Upper lobe of right lung (tissue), 1 donor: ENCODE data around the gene ASIC3. TPM values are rescaled to one million over a fixed set of nuclear protein-coding genes. Genes with fewer than 3 reads are reported as not detected.

Experiments
- ATAC-seq: fragments of 200-7000 bp; cut with Tn5 transposase; one replicate; pipeline ENCODE4 v1.9.1; 2020; ENCODE audit warnings: mild to moderate bottlenecking, moderate library complexity
- DNase-seq: peaks from one replicate; pipeline ENCODE4 v3.0.0-alpha.2; 2020
- H3K27ac ChIP-seq: fragments of 200-600 bp; one replicate; pipeline ENCODE4 v1.8.0; 2022
- H3K27me3 ChIP-seq: fragments of 200-600 bp; one replicate; pipeline ENCODE4 v1.8.0; 2022; ENCODE audit warnings: mild to moderate bottlenecking
- H3K36me3 ChIP-seq: fragments of 200-600 bp; one replicate; pipeline ENCODE4 v1.8.0; 2022
- H3K4me1 ChIP-seq: fragments of 200-600 bp; one replicate; pipeline ENCODE4 v1.8.0; 2022
- H3K4me3 ChIP-seq: fragments of 200-600 bp; one replicate; pipeline ENCODE4 v1.8.0; 2022; ENCODE audit warnings: mild to moderate bottlenecking
- H3K9me3 ChIP-seq: fragments of 200-600 bp; one replicate; pipeline ENCODE4 v1.8.0; 2022
- intact Hi-C: fragments of 100-400 bp; cut with DNase I; formaldehyde crosslinking; loops from one replicate; pipeline ENCODE4 v1.11.0; 2022
- total RNA-seq: library from RNA; stranded (reverse); fragmentation: NEBNext Ultra II Directional; extraction: Animal tissue kit (Norgen Biotek cat#: 25700); gene quantifications from one replicate; pipeline ENCODE4 v1.2.1, GENCODE V29; 2021
- TF ChIP-seq, protein P1 (sequence below): fragments of 200-600 bp; IDR thresholded peaks from one replicate; pipeline ENCODE4 v1.8.0; 2022; ENCODE audit warnings: antibody characterized with exemption
- donor health status: DM: no; HTN: yes; CAD: no; lungs with severe emphysema.

ASIC3 gene
- total RNA-seq, 1 donor from 2014 or later, result 2.6 TPM

DNA sequence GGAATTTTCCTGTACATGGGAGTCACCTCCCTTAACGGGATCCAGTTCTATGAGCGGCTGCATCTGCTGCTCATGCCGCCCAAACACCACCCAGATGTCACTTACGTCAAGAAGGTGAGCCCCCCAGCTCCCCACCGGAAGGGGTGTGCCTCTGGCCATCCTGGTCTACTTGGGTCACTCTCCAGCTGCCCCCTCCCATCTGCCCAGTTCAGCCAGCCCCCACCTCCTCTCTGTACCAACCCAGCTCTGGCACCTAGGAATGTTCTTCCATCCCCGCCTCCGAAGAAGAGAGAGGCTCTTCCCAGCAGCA is 27.3 kb downstream of the ASIC3 start:
- H3K27me3 ChIP-seq, result no peaks in the 10 kb centered on the region
- TF ChIP-seq, protein P1, sequence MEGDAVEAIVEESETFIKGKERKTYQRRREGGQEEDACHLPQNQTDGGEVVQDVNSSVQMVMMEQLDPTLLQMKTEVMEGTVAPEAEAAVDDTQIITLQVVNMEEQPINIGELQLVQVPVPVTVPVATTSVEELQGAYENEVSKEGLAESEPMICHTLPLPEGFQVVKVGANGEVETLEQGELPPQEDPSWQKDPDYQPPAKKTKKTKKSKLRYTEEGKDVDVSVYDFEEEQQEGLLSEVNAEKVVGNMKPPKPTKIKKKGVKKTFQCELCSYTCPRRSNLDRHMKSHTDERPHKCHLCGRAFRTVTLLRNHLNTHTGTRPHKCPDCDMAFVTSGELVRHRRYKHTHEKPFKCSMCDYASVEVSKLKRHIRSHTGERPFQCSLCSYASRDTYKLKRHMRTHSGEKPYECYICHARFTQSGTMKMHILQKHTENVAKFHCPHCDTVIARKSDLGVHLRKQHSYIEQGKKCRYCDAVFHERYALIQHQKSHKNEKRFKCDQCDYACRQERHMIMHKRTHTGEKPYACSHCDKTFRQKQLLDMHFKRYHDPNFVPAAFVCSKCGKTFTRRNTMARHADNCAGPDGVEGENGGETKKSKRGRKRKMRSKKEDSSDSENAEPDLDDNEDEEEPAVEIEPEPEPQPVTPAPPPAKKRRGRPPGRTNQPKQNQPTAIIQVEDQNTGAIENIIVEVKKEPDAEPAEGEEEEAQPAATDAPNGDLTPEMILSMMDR, result no peak
- DNase-seq, result peak; percentile 51
- no peak for ATAC-seq
- H3K27ac ChIP-seq, result no peak overlapping the region
- H3K9me3 ChIP-seq, result no peaks in the 10 kb centered on the region
- intact Hi-C loops, result no loop called here
- H3K36me3 ChIP-seq, result peaks cover 59% of the 10 kb centered on the region
- H3K4me3 ChIP-seq, result no peak overlapping the region
- H3K4me1 ChIP-seq, result peaks cover 15% of the 10 kb centered on the region

DNA sequence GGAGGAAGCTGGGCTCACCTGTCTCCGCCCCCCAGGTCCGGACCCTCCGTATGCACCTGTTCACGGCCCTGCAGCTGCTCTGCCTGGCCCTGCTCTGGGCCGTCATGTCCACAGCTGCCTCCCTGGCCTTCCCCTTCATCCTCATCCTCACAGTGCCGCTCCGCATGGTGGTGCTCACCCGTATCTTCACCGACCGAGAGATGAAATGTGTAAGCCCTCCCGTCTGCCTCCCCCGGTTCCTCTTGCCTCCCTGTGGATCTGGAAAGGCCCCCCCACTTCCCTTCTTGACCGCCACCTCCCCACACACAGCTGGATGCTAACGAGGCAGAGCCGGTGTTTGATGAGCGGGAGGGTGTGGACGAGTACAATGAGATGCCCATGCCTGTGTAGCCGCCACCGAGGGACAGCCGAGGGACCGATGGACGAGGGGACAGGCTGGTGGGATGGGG is 27.7 kb downstream of the ASIC3 start:
- Histone ChIP-seq H3K27ac (no peak overlapping the region), H3K27me3 (no peaks in the 10 kb centered on the region), H3K4me3 (no peak overlapping the region), H3K36me3 (peaks cover 55% of the 10 kb centered on the region), H3K9me3 (no peaks in the 10 kb centered on the region), H3K4me1 (peaks cover 17% of the 10 kb centered on the region)
- DNase-seq (peak; percentile 46), ATAC-seq (no peak)
- intact Hi-C loops, result no loop called here
- TF ChIP-seq, protein P1, result no peak

DNA sequence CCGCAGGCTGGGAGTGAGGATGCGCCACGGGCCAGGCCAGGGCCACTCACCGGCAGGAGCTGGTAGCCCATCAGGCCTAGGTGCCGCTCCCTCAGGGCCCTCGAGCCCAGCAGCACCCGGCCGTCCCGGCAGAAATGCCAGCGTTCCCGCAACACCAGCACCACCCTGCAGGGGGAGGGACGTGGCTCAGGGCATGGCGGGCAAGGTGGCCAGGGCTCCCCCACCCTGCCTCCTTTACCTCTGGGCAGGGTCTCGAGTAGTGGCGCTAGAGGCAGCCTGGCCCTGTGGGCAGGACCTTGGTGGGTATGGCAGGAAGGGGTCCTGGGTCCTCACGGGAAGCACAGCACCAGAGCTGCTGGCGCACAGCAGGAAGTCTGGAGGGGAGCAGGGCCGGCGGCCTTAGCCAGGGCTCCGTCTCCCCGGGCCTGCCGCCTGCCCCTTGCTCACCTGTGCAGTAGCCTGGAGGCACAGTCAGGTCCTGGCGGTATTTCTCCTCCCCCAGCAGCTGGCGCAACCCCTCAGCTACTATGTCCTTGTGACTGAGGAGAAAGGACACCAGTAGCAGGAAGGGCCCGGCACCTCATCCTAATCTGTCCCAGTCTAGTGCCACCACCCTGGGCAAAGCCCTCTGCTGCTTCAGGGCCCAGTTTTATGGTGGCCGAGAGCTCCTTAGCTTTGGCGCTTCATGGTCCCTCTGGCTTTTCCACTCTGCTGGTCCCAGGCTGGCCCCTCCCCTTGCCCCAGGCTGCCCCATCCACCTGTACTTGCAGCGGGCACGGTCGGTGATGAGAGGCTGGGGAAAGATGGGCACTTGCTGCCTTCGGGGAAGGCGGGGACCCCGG is 28.8 kb downstream of the ASIC3 start:
- H3K27ac ChIP-seq, result no peak overlapping the region
- H3K36me3 ChIP-seq, result peaks cover 45% of the 10 kb centered on the region
- intact Hi-C loops, result no loop called here
- ATAC-seq, result no peak
- peak; percentile 65 for DNase-seq
- H3K4me3 ChIP-seq, result no peak overlapping the region
- peaks cover 28% of the 10 kb centered on the region for H3K4me1 ChIP-seq
- TF ChIP-seq, protein P1, result no peak
- no peaks in the 10 kb centered on the region for H3K9me3 ChIP-seq
- H3K27me3 ChIP-seq, result no peaks in the 10 kb centered on the region

DNA sequence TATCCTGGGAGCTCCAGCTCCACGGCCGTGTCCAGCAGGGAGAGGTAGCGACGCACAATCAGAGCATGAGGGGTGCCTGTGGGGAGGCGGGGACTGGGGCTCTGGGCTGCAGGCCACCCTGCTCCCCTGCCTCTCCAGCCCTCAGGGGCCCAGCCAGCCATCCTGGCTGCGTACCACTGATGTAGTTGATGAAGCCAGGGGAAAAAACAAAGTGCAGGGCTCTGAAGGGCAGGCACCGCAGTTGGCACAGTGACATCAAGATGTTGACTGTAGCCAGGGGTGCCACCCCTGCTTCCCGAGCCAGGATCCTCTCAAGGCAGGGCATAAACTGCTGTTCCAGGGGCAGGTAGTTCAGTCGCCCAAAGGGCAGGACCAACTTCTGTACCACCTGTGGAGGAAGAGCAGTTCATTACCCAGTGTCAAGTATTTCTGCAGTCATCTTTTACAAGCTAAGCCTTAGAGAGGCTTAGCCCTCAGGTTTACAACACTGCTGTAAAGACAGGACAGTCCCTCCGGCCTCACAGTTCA is 29.4 kb downstream of the ASIC3 start:
- no peak overlapping the region for H3K4me3 ChIP-seq
- TF ChIP-seq, protein P1, result no peak
- DNase-seq, result no peak
- peaks cover 38% of the 10 kb centered on the region for H3K36me3 ChIP-seq
- no peak for ATAC-seq
- intact Hi-C loops, result no loop called here
- peaks cover 35% of the 10 kb centered on the region for H3K4me1 ChIP-seq
- no peaks in the 10 kb centered on the region for H3K27me3 ChIP-seq
- no peak overlapping the region for H3K27ac ChIP-seq
- no peaks in the 10 kb centered on the region for H3K9me3 ChIP-seq

DNA sequence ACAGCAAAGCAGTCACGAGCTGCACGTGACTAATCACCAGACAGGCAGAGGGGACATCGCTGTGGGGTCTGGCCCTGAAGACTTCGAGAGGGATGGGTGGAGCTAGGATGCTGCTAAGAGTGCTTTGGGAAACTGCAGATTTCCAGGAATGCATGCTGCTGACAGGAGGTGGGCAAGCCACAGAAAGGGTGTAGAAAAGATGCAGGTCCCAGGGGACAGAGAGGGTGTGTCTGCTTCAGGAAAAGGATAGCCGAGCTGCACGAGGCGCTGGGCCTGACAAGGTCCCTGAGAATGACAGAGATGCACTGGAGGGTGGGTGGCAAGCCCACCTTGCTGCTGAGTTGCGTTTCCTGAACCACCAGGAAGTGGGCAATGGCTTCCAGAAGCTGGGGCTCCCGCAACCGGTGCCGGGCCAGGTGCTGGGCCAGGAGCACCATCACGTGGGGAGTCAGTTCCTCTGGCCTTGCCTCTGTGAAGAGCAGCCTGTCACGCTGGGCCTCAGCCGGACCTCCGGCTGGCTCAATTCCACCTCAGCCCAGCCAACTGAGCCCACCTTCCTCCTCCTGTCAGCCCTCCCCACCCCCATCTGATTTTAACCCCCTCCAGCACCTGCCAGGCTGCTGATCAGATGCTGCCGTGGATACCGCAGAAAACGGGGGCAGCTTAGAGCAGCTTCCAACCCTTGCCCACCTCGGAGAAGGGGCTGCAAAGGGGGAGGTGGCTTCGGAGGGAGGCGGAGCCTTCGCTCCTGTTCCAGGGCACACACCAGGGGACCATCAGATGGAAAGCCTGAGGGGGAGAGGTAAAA is 30.1 kb downstream of the ASIC3 start:
- TF ChIP-seq, protein P1, result no peak
- DNase-seq, result peak; percentile 60
- Histone ChIP-seq H3K27me3 (no peaks in the 10 kb centered on the region), H3K27ac (no peak overlapping the region), H3K4me1 (peaks cover 35% of the 10 kb centered on the region), H3K4me3 (no peak overlapping the region), H3K36me3 (peaks cover 31% of the 10 kb centered on the region), H3K9me3 (no peaks in the 10 kb centered on the region)
- intact Hi-C loops, result no loop called here
- ATAC-seq, result no peak
